Measurements from ENCODE around the gene ZNF668.

GRCh38 chr16:31038993-31039392 is 35.0 kb downstream of the ZNF668 start:
- TF ChIP-seq YY1 (IDR thresholded peaks at IDR 0.05; ENCODE audit: low read depth, low read length) (no peak), KDM1A (IDR thresholded peaks at IDR 0.05; ENCODE audit: borderline replicate concordance, low read length) (no peak), EP300 (IDR thresholded peaks at IDR 0.05; ENCODE audit: borderline replicate concordance in 1 of 2, low read depth in 2 of 2, low read length in 2 of 2) (no peak)
